ENCODE measurements around the gene GTPBP2.

GRCh38 chr6:43657221-43657802 lies 28.2 kb upstream of the GTPBP2 start:
- TF ChIP-seq CTCF (IDR thresholded peaks at IDR 0.05; ENCODE audit: low read depth, low read length) (no peak), EZH2phosphoT487 (IDR thresholded peaks at IDR 0.05; ENCODE audit: low read depth) (no peak)

All from OCI-LY3 (cell line).